WERI-Rb-1 (cell line): ENCODE data around the gene ARHGAP24.

ENCODE experiments used
- DNase-seq: peaks from one replicate; pipeline ENCODE4 v3.0.0-alpha.2; 2020
- H3K27ac ChIP-seq: fragments of 250-450 bp; sonication (Bioruptor Pico); 2 replicates; pipeline ENCODE4 v1.5.1; 2020; ENCODE audit warnings: mild to moderate bottlenecking, moderate library complexity
- H3K27me3 ChIP-seq: fragments of 250-450 bp; sonication (Bioruptor Pico); 2 replicates; pipeline ENCODE4 v1.5.1; 2021; ENCODE audit warnings: mild to moderate bottlenecking, low read depth, moderate library complexity; ENCODE audit not compliant: insufficient read depth, severe bottlenecking
- H3K36me3 ChIP-seq: fragments of 250-450 bp; sonication (Bioruptor Pico); 2 replicates; pipeline ENCODE4 v1.5.1; 2020; ENCODE audit warnings: mild to moderate bottlenecking, moderate library complexity
- H3K4me3 ChIP-seq: 2 replicates; pipeline ENCODE4 v1.5.1; 2011; ENCODE audit warnings: low read depth, mild to moderate bottlenecking, control low read depth, low read length
- H3K9me3 ChIP-seq: fragments of 250-450 bp; sonication (Bioruptor Pico); 2 replicates; pipeline ENCODE4 v1.5.1; 2021; ENCODE audit warnings: mild to moderate bottlenecking, moderate library complexity; ENCODE audit not compliant: severe bottlenecking
- TF ChIP-seq, protein P1 (sequence below): IDR thresholded peaks from 2 replicates; pipeline ENCODE4 v1.5.1; 2011; ENCODE audit warnings: low read depth, mild to moderate bottlenecking, control low read depth, inconsistent platforms, low read length

ARHGAP24 gene

DNA sequence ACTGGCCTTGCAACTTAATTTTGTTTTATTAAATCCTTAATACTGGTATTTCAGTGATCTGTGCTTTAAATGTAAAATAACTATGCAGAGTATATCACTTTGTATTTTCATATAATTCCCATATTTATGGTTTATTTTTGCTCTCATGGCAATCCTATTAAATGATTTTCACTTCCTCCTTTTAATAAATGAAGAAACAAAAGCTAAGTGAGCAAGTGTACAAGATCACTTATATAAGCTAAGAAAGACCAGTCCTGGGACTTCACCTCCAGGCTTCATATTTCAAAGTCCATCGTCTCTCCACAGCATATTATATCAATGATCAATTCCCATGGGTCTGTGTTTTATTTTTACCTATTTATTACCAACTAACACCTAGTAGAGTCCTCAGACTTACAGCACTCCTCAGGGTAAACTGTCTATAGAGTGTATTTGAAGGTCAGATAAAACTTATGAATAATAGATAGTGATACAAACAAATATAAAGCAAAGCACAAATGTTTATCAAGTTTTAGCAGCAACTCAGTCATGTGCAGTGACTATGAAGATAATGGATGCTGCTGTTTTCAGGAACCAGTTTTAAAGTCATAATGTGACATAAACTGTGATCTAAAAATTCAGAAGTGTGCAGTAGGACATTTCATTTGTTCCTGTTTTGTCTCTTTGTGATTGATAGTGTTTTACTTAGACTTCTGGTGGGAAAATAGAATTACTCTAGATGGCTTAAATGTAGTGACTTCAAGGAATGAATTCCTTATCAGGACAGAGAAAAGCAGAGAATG lies 56.8 kb downstream of the ARHGAP24 start:
- TF ChIP-seq, protein P1, sequence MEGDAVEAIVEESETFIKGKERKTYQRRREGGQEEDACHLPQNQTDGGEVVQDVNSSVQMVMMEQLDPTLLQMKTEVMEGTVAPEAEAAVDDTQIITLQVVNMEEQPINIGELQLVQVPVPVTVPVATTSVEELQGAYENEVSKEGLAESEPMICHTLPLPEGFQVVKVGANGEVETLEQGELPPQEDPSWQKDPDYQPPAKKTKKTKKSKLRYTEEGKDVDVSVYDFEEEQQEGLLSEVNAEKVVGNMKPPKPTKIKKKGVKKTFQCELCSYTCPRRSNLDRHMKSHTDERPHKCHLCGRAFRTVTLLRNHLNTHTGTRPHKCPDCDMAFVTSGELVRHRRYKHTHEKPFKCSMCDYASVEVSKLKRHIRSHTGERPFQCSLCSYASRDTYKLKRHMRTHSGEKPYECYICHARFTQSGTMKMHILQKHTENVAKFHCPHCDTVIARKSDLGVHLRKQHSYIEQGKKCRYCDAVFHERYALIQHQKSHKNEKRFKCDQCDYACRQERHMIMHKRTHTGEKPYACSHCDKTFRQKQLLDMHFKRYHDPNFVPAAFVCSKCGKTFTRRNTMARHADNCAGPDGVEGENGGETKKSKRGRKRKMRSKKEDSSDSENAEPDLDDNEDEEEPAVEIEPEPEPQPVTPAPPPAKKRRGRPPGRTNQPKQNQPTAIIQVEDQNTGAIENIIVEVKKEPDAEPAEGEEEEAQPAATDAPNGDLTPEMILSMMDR, result no peak
- Histone ChIP-seq H3K27me3 (no peaks in the 10 kb centered on the region), H3K27ac (no peak overlapping the region), H3K9me3 (no peaks in the 10 kb centered on the region), H3K36me3 (no peaks in the 10 kb centered on the region), H3K4me3 (no peak overlapping the region)
- DNase-seq, result no peak

- no peaks in the 10 kb centered on the region for H3K9me3 ChIP-seq
- no peak overlapping the region for H3K4me3 ChIP-seq
- no peak for DNase-seq
- TF ChIP-seq, protein P1, result no peak
- no peak overlapping the region for H3K27ac ChIP-seq
- H3K27me3 ChIP-seq, result no peaks in the 10 kb centered on the region
- H3K36me3 ChIP-seq, result no peaks in the 10 kb centered on the region
Measured at GRCh38 chr4:85534120-85534519, 59.2 kb downstream of the ARHGAP24 start.

DNA sequence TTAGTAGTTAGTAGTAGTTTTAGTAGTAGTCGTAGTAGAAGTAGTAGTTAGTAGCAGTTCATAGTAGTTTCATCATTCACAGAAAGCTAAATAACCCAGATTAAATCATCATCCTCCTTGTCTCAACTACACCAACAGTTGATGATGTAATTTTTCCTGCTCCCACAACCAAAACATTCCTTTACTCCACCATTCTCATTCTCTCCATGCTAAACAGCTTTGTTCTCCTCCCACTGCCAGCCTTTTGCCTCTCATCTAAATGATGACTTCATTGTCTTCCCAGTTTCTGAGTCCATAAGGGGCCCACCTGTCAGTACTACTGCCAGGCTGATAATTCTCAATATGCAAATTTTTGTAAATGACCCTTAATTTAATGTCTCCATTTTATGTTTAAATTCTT lies 68.9 kb downstream of the ARHGAP24 start:
- H3K36me3 ChIP-seq, result no peaks in the 10 kb centered on the region
- H3K27me3 ChIP-seq, result no peaks in the 10 kb centered on the region
- no peak overlapping the region for H3K4me3 ChIP-seq
- TF ChIP-seq, protein P1, result no peak
- H3K27ac ChIP-seq, result no peak overlapping the region
- no peaks in the 10 kb centered on the region for H3K9me3 ChIP-seq
- DNase-seq, result no peak

DNA sequence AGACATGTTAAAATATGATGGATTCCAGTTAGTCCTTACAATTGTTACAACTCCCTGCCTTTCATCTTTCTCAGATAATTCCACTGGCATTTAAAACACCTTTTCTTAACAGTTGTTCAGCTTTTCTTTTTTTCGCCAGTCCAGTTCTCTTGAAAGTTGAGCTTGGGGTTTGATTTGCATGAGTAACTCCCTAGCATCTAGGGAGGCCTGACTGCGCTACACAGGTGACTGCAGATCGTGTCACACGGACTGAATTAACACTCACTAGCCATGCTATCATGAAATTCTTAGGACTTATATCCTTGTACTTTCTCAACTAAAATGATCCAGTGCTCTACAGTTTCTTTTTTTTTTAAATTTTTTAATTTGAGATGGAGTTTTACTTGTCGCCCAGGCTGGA lies 69.8 kb downstream of the ARHGAP24 start:
- Histone ChIP-seq H3K9me3 (no peaks in the 10 kb centered on the region), H3K36me3 (no peaks in the 10 kb centered on the region), H3K27ac (no peak overlapping the region), H3K27me3 (no peaks in the 10 kb centered on the region), H3K4me3 (no peak overlapping the region)
- TF ChIP-seq, protein P1, result no peak
- DNase-seq, result no peak

DNA sequence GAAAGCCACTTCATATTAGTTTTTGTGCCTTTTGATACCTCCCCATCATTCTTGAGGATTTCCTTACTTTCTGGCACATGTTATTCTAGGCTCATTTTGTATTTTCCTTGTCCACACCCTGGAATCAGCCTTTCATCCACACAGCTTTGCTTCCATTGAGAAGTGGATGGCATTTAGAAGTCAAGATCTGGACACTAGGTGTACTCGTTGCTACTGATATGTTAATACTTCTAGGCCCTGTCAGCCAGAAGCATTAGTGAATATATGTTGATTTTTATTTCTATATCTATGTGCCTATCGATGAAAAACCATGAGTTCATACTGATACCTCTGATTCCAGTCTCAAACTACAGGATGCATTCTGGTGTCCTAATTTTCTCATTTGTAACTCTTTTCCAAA lies 73.2 kb downstream of the ARHGAP24 start:
- Histone ChIP-seq H3K27ac (no peak overlapping the region), H3K36me3 (no peaks in the 10 kb centered on the region), H3K4me3 (no peak overlapping the region), H3K27me3 (no peaks in the 10 kb centered on the region), H3K9me3 (no peaks in the 10 kb centered on the region)
- no peak for DNase-seq
- TF ChIP-seq, protein P1, result no peak

GRCh38 chr4:85548841-85549240 lies 73.9 kb downstream of the ARHGAP24 start:
- H3K36me3 ChIP-seq, result no peaks in the 10 kb centered on the region
- no peaks in the 10 kb centered on the region for H3K27me3 ChIP-seq
- H3K4me3 ChIP-seq, result no peak overlapping the region
- TF ChIP-seq, protein P1, result no peak
- no peak overlapping the region for H3K27ac ChIP-seq
- no peaks in the 10 kb centered on the region for H3K9me3 ChIP-seq
- DNase-seq, result no peak
